OCI-LY7 (cell line): ENCODE results near the gene GNS. TPM values are rescaled to one million over a fixed set of nuclear protein-coding genes. Genes with fewer than 3 reads are reported as not detected.

Source experiments
- BruUV-seq: library from RNA; stranded (reverse); fragments of 400-500 nt; replicated peaks from 2 replicates; lab custom pipeline; 2021; lab: Mats Ljungman, UMichigan
- CTCF ChIA-PET: fragments of 300-600 bp; sonication (Branson Sonifier 250); formaldehyde crosslinking; loops from one replicate; lab custom pipeline; 2022; ENCODE audit warnings: antibody characterized with exemption; ENCODE audit not compliant: unreplicated experiment; lab: Charles Lee
- POLR2A ChIA-PET: fragments of 300-600 bp; sonication (Branson Sonifier 250); formaldehyde crosslinking; loops from one replicate; lab custom pipeline; 2022; ENCODE audit warnings: antibody characterized with exemption; lab: Charles Lee
- DNase-seq: peaks from one replicate; pipeline ENCODE4 v3.0.0-alpha.2; 2015; ENCODE audit warnings: low spot score
- H2AFZ ChIP-seq: fragments of 200-600 bp; sonication (generic), shearing (Covaris generic); 2 replicates; pipeline ENCODE4 v1.6.1; 2014; ENCODE audit warnings: mild to moderate bottlenecking, antibody characterized with exemption, low read length, moderate library complexity
- H3K27ac ChIP-seq: fragments of 200-600 bp; sonication (generic); 2 replicates; pipeline ENCODE4 v1.5.1; 2014; ENCODE audit warnings: mixed run types, low read depth, mild to moderate bottlenecking, moderate library complexity, low read length, inconsistent platforms; ENCODE audit not compliant: poor library complexity, severe bottlenecking
- H3K36me3 ChIP-seq: fragments of 200-600 bp; sonication (generic); 2 replicates; pipeline ENCODE4 v1.6.1; 2014; ENCODE audit warnings: mild to moderate bottlenecking, antibody characterized with exemption, low read length, moderate library complexity, mixed read lengths; ENCODE audit not compliant: insufficient read depth
- H3K4me1 ChIP-seq: fragments of 200-600 bp; sonication (generic); 2 replicates; pipeline ENCODE4 v1.5.1; 2014; ENCODE audit warnings: mild to moderate bottlenecking, low read length; ENCODE audit not compliant: insufficient read depth, poor library complexity, severe bottlenecking
- H3K4me2 ChIP-seq: fragments of 200-600 bp; sonication (generic); 2 replicates; pipeline ENCODE4 v1.6.1; 2014; ENCODE audit warnings: mild to moderate bottlenecking, low read length
- H3K4me3 ChIP-seq: fragments of 200-600 bp; sonication (generic); 2 replicates; pipeline ENCODE4 v1.5.1; 2014; ENCODE audit warnings: mild to moderate bottlenecking, low read depth, low read length; ENCODE audit not compliant: poor library complexity, severe bottlenecking
- H3K79me2 ChIP-seq: fragments of 200-600 bp; sonication (generic); 2 replicates; pipeline ENCODE4 v1.6.1; 2016; ENCODE audit warnings: low read depth, mild to moderate bottlenecking, low read length, moderate library complexity, mixed read lengths; ENCODE audit not compliant: insufficient read depth
- H3K9me2 ChIP-seq: fragments of 200-600 bp; sonication (generic); 2 replicates; pipeline ENCODE4 v1.6.1; 2016; ENCODE audit warnings: mild to moderate bottlenecking, low read length, mixed read lengths; ENCODE audit not compliant: insufficient read depth
- H3K9me3 ChIP-seq: fragments of 200-600 bp; sonication (generic); 2 replicates; pipeline ENCODE4 v1.6.1; 2014; ENCODE audit warnings: mild to moderate bottlenecking, mixed run types, low read length, mixed read lengths
- H4K20me1 ChIP-seq: fragments of 200-600 bp; sonication (generic); 2 replicates; pipeline ENCODE4 v1.6.1; 2014; ENCODE audit warnings: mild to moderate bottlenecking, antibody characterized with exemption, low read length, moderate library complexity, mixed read lengths; ENCODE audit not compliant: insufficient read depth
- CTCF ChIP-seq: fragments of 200-600 bp; sonication (generic); conservative IDR thresholded peaks from 2 replicates; pipeline ENCODE4 v1.5.1; 2014; ENCODE audit warnings: mild to moderate bottlenecking, antibody characterized with exemption, low read length, moderate library complexity, mixed read lengths
- EZH2phosphoT487 ChIP-seq: fragments of 200-600 bp; sonication (generic); IDR thresholded peaks from 2 replicates; pipeline ENCODE4 v1.6.1; 2018; ENCODE audit warnings: low read depth, borderline replicate concordance, mild to moderate bottlenecking, mixed run types, antibody characterized with exemption, low read length, moderate library complexity, mixed read lengths
- intact Hi-C: fragments of 100-400 bp; cut with micrococcal nuclease; formaldehyde crosslinking; loops from one replicate; pipeline ENCODE4 v1.10.0; 2022; ENCODE audit not compliant: unreplicated experiment
- total RNA-seq, 2 experiments: library from RNA; depleted of rRNA in 1 of 2; stranded (reverse); fragments of >200 nt in 1 of 2; shearing (Covaris generic) in 1 of 2; gene quantifications; 2 replicates each; pipeline ENCODE4 v1.2.3, GENCODE V29; 2014 to 2022

Gene GNS
- total RNA-seq, 2 experiments from 2014 or later: 8.0 to 16.0 TPM

GRCh38 chr12:64785838-64786237 is 26.6 kb upstream of the GNS start:
- Histone ChIP-seq H3K36me3 (no peaks in the 10 kb centered on the region), H3K9me3 (no peaks in the 10 kb centered on the region), H3K27ac (no peak overlapping the region), H4K20me1 (no peaks in the 10 kb centered on the region), H3K4me1 (peaks cover 7% of the 10 kb centered on the region), H3K4me2 (no peak overlapping the region), H3K79me2 (no peaks in the 10 kb centered on the region), H2AFZ (no peak overlapping the region), H3K4me3 (no peak overlapping the region), H3K9me2 (no peaks in the 10 kb centered on the region)
- TF ChIP-seq EZH2phosphoT487: no peak
- no peak for TF ChIP-seq CTCF
- intact Hi-C loops: no loop called here
- ChIA-PET POLR2A (interaction anchor here (1.1 to 1.3 kb wide), 2 partner anchors 12 to 15 kb away, joined by 3 to 5 read pairs; no protein-coding TSS in a partner anchor), CTCF (no interaction called here)
- BruUV-seq: no TSS peak
- DNase-seq: no peak

DNA sequence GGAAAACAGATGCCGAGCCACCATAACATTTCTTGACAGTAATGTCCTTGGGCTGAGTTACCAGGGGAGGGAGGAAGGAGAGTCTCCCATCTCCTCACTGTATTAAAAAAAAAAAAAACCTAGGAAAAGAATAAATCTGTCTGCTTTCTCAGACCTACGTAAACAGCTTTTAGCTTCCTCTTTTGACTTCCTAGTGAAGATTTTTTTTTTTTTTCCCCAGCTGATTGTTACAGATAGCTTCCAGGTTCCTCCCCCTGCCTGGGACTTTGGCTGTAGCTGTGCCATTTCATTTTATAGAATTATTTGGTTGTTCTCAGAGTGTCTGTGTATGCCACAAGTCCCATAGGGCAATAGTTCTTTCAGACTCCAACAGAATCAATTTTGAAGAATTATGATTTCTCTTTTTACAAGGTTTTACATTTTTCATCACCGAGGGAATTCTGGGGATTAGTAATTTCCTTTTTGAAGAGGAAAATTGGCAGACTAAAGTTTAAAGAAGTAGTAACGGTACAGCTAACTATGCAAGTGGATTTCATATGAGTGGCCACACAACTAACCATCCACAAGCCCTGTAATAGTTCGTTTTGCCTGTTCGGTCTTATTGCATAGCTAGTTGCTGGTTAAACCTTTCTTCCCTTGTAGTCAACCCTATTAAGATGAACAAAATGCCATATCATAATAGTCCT is 23.1 kb upstream of the GNS start:
- DNase-seq: no peak
- peaks cover 7% of the 10 kb centered on the region for H3K4me1 ChIP-seq
- ChIA-PET CTCF (interaction anchor here (1.0 kb wide), 1 partner anchor 32 kb away, joined by 3 read pairs; no protein-coding TSS in a partner anchor), POLR2A (interaction anchor here (0.6 to 1.1 kb wide), 6 partner anchors 8 to 199 kb away, joined by 3 to 5 read pairs (median 4); partner anchors contain the start of gene GNS)
- intact Hi-C loops: loop anchor here (5.0 kb wide), 1 partner anchor 235 kb away; no protein-coding TSS in a partner anchor
- no peaks in the 10 kb centered on the region for H3K9me3 ChIP-seq
- no peaks in the 10 kb centered on the region for H4K20me1 ChIP-seq
- peak overlapping the region; percentile 39; the same call in 1 of the 2 replicates for H2AFZ ChIP-seq
- no TSS peak for BruUV-seq
- TF ChIP-seq CTCF (no peak), EZH2phosphoT487 (no peak)
- peak overlapping the region; percentile 48 for H3K4me2 ChIP-seq
- H3K36me3 ChIP-seq: no peaks in the 10 kb centered on the region
- no peak overlapping the region for H3K27ac ChIP-seq
- H3K4me3 ChIP-seq: no peak overlapping the region
- H3K79me2 ChIP-seq: no peaks in the 10 kb centered on the region
- H3K9me2 ChIP-seq: no peaks in the 10 kb centered on the region
